Stomach smooth muscle (tissue), 2 donors: Measurements from ENCODE around the gene COL26A1.

Source experiments
- H3K27ac ChIP-seq: one replicate; pipeline ENCODE4 v1.7.0; 2013; ENCODE audit warnings: mild to moderate bottlenecking, low read length, inconsistent platforms
- H3K27me3 ChIP-seq, 2 donors: one replicate each; pipeline ENCODE4 v1.7.0; 2013; ENCODE audit warnings: low read length in 2 of 2; ENCODE audit not compliant: insufficient read depth in 2 of 2, control insufficient read depth in 1 of 2
- H3K36me3 ChIP-seq, 2 donors: one replicate each; pipeline ENCODE4 v1.7.0; 2013; ENCODE audit warnings: low read length in 2 of 2; ENCODE audit not compliant: control insufficient read depth in 2 of 2, insufficient read depth in 2 of 2
- H3K4me1 ChIP-seq: one replicate; pipeline ENCODE4 v1.7.0; 2013; ENCODE audit warnings: low read length; ENCODE audit not compliant: control insufficient read depth, insufficient read depth
- H3K4me3 ChIP-seq, 2 donors: one replicate each; pipeline ENCODE4 v1.7.0; 2013; ENCODE audit warnings: low read length in 2 of 2
- H3K9ac ChIP-seq, 2 donors: one replicate each; pipeline ENCODE4 v1.7.0; 2013; ENCODE audit warnings: low read length in 2 of 2, mild to moderate bottlenecking in 1 of 2
- H3K9me3 ChIP-seq, 2 donors: one replicate each; pipeline ENCODE4 v1.7.0; 2013; ENCODE audit warnings: low read length in 2 of 2; ENCODE audit not compliant: control insufficient read depth in 2 of 2
- donor health status: healthy.
- donor health status: Pancreatic carcinoma.

COL26A1 gene

DNA sequence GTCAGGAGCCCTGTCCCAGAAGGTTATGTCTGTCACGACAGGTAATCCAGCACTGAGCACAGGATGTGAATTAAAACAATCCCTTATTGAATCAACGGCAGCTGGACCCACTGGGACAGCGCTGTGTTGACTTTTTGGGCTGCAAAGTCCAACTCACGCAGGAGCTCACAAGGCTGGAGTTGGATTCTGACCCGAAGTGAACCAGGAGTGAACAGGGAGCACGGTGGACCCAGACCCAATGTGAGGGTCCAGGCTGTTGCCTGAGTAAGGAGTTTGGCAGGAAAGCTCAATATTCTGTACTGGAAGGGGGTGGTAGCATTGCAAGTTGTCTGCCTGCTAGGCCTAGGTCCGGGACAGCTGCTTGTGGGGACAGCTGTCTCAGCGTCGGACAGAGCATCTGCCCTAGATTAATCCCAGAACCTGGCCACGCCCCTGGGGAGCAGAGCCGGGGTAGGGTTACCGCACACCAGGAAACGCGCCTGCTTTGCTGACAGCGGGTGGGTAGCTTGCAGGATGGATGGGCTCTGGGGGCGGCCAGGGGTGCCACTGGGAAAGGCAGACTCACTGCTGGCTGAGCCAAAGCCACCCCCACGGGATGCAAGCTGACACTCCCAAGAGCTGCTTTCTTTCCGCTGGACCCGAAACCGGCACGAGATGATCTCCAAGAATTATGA lies 24.0 kb downstream of the COL26A1 start:
- no peaks in the 10 kb centered on the region for H3K36me3 ChIP-seq
- no peak overlapping the region for H3K27ac ChIP-seq
- no peak overlapping the region for H3K9ac ChIP-seq
- H3K9me3 ChIP-seq: peaks cover 0 to 3% of the 10 kb centered on the region in 2 donors
- peaks cover 7 to 9% of the 10 kb centered on the region in 2 donors for H3K27me3 ChIP-seq
- H3K4me3 ChIP-seq: no peak overlapping the region
- H3K4me1 ChIP-seq: no peaks in the 10 kb centered on the region

DNA sequence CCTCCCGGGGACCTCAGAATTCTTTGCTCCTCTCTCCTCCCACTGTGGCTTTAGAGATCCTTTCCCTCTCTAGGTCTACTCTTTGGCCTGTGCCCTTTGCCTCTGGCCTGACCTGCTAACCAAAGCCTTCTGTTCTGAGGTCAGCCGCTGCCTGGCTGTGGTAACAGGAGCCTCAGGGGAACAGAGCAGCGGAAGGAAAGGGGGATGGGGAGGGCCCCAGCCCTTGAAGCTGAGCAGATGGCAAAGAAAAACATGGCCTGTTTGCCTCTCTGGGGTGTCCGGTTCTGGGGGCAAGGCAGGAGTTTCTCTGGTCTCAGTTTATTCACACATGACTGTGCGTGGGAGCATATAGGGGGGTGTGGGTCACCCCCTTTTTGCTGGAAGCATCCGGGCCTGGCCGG lies 28.2 kb downstream of the COL26A1 start:
- no peaks in the 10 kb centered on the region for H3K36me3 ChIP-seq
- H3K27me3 ChIP-seq: peaks cover 12% of the 10 kb centered on the region in 2 donors
- no peaks in the 10 kb centered on the region for H3K4me1 ChIP-seq
- H3K27ac ChIP-seq: no peak overlapping the region
- H3K9ac ChIP-seq: no peak overlapping the region
- no peaks in the 10 kb centered on the region for H3K9me3 ChIP-seq
- no peak overlapping the region for H3K4me3 ChIP-seq

DNA sequence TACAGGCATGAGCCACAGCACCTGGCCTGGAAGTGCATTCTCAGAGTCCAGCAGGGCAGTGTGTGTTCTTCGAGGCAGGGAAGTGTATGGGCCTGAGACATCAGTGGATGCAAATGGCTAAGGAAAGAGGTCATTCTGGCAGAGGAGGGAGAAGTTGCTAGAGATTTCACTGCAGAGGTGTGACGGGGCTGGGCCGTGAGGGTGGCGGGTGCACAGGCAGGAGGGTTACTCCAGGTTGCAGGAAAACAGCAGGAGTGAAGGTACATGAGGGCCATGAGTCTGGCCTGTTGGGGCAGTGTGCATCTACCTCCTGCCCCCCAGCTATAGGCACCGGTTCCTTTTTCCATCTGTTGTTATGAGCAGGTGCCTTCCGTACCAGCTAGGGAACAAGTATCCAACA lies 29.3 kb downstream of the COL26A1 start:
- Histone ChIP-seq H3K27ac (no peak overlapping the region), H3K9me3 (no peaks in the 10 kb centered on the region), H3K4me3 (no peak overlapping the region), H3K4me1 (no peaks in the 10 kb centered on the region), H3K27me3 (peaks cover 11 to 12% of the 10 kb centered on the region in 2 donors), H3K36me3 (no peaks in the 10 kb centered on the region), H3K9ac (no peak overlapping the region)

DNA sequence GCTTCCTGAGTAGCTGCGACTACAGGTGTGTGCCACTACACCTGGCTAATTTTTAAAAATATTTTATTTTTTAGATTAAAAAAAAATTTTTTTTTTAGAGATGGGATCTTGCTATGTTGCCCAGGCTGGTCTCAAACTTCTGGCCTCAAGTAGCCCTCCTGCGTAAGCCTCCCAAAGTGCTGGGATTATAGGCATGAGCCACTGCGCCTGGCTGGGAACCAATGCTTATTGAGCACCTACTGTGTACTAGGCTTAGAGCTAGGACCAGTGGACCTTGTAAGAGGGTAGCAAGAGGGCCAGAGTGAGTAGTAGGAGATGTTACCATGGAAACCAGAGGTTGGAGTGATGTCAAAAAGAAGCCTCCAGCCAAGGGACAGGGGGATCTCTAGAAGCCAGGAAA lies 31.2 kb downstream of the COL26A1 start:
- Histone ChIP-seq H3K27ac (no peak overlapping the region), H3K9ac (no peak overlapping the region), H3K36me3 (no peaks in the 10 kb centered on the region), H3K4me1 (no peaks in the 10 kb centered on the region), H3K27me3 (peaks cover 16 to 21% of the 10 kb centered on the region in 2 donors), H3K4me3 (no peak overlapping the region), H3K9me3 (no peaks in the 10 kb centered on the region)

DNA sequence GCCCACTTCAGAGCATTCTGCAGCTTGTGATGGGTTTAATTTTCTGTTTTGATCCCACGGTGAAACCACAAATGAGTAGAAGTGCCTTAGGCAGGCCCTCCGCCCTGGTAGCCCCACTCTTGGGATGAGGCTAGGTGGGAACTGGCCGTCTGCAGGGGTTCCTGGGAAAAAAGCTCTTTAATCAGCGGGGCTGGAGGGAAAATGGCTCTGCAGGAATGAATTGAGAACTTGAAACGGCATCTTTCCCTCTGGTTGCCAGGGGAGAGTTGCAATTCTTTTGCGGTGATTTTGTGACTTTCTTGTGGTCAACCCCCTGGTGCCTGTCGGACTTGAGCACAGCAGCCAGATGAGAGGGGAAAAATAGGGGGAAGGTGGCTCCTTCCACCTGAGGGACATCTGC lies 32.7 kb downstream of the COL26A1 start:
- Histone ChIP-seq H3K27me3 (peaks cover 12 to 20% of the 10 kb centered on the region in 2 donors), H3K4me1 (no peaks in the 10 kb centered on the region), H3K36me3 (no peaks in the 10 kb centered on the region)

DNA sequence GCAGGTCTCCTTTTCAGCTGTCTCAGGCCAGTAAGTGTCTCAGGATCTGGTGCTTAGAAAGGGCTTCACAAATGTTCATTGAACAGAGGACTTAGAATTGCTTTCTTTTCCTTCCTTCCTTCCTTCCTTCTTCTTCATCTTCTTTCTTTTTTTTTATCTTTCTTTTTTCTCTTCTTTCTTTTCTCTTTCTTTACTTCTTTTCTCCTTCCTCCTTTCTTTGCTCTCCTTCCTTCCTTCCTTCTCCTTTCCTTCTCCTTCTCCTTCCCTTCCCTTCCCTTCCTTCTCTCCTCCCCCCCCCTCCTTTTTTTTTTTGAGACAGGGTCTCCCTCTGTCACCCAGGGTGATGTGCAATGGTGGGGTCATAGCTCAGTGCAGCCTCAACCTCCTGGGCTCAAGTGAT lies 34.6 kb downstream of the COL26A1 start:
- no peak overlapping the region for H3K27ac ChIP-seq

More for the DNA sequence above, 32.7 kb downstream of the COL26A1 start:
- no peaks in the 10 kb centered on the region for H3K9me3 ChIP-seq
- no peak overlapping the region for H3K4me3 ChIP-seq
- no peak overlapping the region for H3K9ac ChIP-seq
- H3K27ac ChIP-seq: no peak overlapping the region

DNA sequence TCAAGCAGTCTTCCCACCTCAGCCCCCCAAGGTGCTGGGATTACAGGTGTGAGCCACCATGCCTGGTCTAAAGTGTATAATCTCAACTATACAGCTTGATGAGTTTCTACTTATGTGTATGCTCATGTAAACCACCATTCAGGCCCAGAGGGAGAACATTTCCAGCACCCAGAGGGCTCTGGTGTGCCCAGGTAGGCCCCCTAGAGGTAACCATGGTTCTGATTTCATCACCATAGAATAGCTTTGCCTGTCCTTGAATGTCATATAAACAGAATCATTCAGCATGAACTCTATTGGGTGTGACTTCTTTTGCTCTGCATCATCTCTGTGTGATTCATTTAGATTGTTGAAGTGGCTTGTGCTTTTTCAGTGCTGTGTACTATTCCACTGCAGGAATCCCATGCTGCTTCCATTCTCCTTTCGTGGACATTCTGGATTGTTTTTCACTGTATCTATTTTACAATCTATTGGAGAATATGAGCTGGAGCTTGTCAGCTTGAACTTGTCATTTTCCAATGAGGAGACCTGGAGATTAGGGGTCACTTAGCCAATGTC lies 35.2 kb downstream of the COL26A1 start:
- H3K36me3 ChIP-seq: no peaks in the 10 kb centered on the region
- H3K4me3 ChIP-seq: no peak overlapping the region
- H3K27me3 ChIP-seq: peaks cover 15 to 21% of the 10 kb centered on the region in 2 donors
- H3K9ac ChIP-seq: no peak overlapping the region
- H3K9me3 ChIP-seq: no peaks in the 10 kb centered on the region
- no peaks in the 10 kb centered on the region for H3K4me1 ChIP-seq
- H3K27ac ChIP-seq: no peak overlapping the region

More for the DNA sequence above, 34.6 kb downstream of the COL26A1 start:
- Histone ChIP-seq H3K9me3 (no peaks in the 10 kb centered on the region), H3K4me1 (no peaks in the 10 kb centered on the region), H3K36me3 (no peaks in the 10 kb centered on the region), H3K9ac (no peak overlapping the region), H3K4me3 (no peak overlapping the region), H3K27me3 (peaks cover 13 to 21% of the 10 kb centered on the region in 2 donors)

DNA sequence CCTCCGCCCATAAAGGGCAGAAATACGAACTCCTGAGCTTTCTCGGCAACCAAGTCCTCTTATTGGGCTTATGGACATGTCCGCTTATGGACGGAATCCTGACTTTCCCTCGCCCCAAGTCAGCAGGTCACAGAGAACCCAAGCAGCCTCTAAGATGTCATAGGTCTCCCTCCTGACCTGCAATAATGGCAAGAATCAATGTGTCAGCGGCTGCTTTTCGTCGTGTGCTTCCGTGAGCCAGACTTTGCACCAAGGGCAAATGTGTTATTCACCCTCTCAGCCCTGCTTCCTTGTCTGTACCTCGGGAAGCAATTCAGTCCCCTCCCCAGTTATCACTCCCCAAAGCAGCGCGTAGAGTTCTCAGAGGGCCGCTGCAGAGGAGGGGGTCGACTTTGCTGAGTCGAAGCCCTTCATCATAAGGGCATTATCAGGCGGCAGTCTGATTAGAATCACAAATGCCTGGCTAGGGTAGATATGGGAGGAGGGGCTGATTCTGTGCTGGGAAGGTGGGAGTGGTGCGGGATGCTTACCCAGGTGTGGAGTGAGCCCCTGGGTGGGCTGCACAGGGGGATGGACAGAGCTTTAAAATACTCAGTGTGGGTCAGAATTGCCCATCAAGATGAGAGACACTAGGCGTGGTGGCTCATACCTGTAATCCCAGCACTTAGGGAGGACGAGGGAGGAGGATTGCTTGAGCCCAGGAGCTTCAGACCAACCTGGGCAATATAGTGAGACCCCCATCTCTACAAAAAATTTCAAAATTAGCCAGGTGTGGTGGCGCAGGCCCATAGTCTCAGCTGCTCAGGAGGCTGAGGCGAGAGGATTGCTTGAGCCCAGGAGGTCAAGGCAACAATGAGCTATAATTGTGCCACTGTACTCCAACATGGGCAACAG lies 36.0 kb downstream of the COL26A1 start:
- no peak overlapping the region for H3K27ac ChIP-seq
- H3K27me3 ChIP-seq: peaks cover 17 to 23% of the 10 kb centered on the region in 2 donors

DNA sequence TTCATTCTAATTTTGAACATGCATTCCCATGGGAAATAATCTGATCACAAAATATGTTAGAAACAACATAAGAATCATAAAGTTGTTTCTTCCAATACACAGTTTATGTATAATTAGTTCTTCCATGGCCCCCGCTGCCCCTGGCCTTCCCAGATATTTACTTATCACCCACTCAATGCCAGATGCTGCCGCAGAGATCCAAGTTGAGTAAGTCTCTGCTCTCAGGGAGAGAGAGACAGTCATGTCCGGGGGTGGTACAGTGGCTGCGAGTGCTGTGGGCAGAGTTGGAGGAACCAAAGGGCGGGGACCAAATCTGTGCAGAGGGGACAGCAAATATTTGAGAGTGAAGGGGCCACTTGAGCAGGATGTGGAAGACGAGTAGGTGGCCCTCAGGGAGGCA lies 37.1 kb downstream of the COL26A1 start:
- Histone ChIP-seq H3K4me3 (no peak overlapping the region), H3K27me3 (peaks cover 21 to 23% of the 10 kb centered on the region in 2 donors), H3K4me1 (no peaks in the 10 kb centered on the region), H3K27ac (no peak overlapping the region), H3K9me3 (peaks cover 0 to 6% of the 10 kb centered on the region in 2 donors), H3K36me3 (no peaks in the 10 kb centered on the region), H3K9ac (no peak overlapping the region)

More for the DNA sequence above, 36.0 kb downstream of the COL26A1 start:
- Histone ChIP-seq H3K9ac (no peak overlapping the region), H3K9me3 (no peaks in the 10 kb centered on the region), H3K36me3 (no peaks in the 10 kb centered on the region), H3K4me3 (no peak overlapping the region), H3K4me1 (no peaks in the 10 kb centered on the region)

DNA sequence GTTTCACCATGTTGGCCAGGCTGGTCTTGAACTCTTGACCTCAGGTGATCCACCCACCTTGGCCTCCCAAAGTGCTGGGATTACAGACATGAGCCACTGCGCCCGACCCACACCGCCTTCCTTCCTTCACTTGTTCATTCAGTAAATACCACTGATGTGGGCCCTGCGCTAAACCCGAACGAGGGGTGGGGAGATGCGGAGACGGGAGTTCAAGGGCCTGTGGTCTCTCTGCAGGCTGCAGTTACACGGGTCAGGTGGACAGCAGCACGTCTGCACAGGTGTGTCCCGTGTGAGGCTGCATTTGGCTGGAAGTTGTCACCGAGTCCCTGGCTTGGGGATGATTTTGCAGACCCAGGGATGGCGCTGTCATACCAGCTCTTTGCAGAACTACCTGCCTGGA lies 38.1 kb downstream of the COL26A1 start:
- Histone ChIP-seq H3K27ac (no peak overlapping the region), H3K9ac (no peak overlapping the region), H3K27me3 (peaks cover 19 to 22% of the 10 kb centered on the region in 2 donors), H3K9me3 (peaks cover 0 to 6% of the 10 kb centered on the region in 2 donors), H3K4me3 (no peak overlapping the region), H3K36me3 (no peaks in the 10 kb centered on the region), H3K4me1 (no peaks in the 10 kb centered on the region)
